ENCODE results near the gene RALGPS2. TPM values are rescaled to one million over a fixed set of nuclear protein-coding genes. Genes with fewer than 3 reads are reported as not detected.

The RALGPS2 gene
- total and polyA plus RNA-seq, 2 of the 8 experiments (the other 6 are each of a cell fraction or from before 2014, with no cell fraction given), result 6.7 to 38.0 TPM

- TF ChIP-seq SIX5 (IDR thresholded peaks at IDR 0.05; ENCODE audit: low read depth, low read length) (no peak), GTF2F1 (IDR thresholded peaks at IDR 0.05; ENCODE audit: borderline replicate concordance, low read depth, low read length) (no peak), TAF7 (optimal IDR thresholded peaks at IDR 0.05; ENCODE audit: borderline replicate concordance, low read depth, low read length) (no peak), TAF1 (IDR thresholded peaks at IDR 0.05; ENCODE audit: low read depth, low read length) (no peak), NANOG (IDR thresholded peaks at IDR 0.05; ENCODE audit: insufficient read depth, low read depth, low read length, poor library complexity, severe bottlenecking) (no peak), RAD21 (IDR thresholded peaks at IDR 0.05 in 1 of 2, conservative IDR thresholded peaks at IDR 0.05 in 1 of 2; ENCODE audit: low read depth in 2 of 2, low read length in 2 of 2) (no peak), ZNF274 (IDR thresholded peaks at IDR 0.05; ENCODE audit: borderline replicate concordance, extremely low read depth, low read length) (no peak)
Measured at GRCh38 chr1:178718520-178718919, 6.5 kb upstream of the RALGPS2 start (continued).
